GM19035 (cell line): Measurements from ENCODE around the gene TTC28.

Experiments used
- ATAC-seq: cut with Tn5 transposase; IDR thresholded peaks from one replicate; pipeline ENCODE4 v1.9.1; 2021; ENCODE audit not compliant: unreplicated experiment

Gene TTC28

GRCh38 chr22:28413612-28414399, 265.8 kb downstream of the TTC28 start:
- no peak for ATAC-seq

DNA sequence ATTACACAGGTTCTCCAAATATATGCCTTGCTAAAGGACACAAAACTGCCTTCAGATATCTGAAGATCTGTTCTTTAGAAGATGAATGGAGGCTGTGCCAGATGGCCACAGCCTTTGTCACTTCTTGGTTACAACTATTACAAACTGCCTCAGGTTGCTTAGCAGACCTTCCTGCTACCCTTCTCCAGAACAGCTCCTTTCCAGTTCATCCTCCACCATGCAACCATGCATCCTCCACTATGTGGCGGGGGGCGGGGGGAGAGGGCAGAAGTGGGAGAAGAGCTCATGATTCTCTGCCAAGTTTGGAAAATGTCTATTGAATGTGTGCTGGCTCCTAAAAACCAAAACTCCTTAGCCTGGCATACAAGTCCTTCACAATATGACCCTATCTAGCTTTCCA, 267.5 kb downstream of the TTC28 start:
- ATAC-seq, result no peak

GRCh38 chr22:28411125-28411524, 268.5 kb downstream of the TTC28 start:
- no peak for ATAC-seq

GRCh38 chr22:28410050-28410816, 269.4 kb downstream of the TTC28 start:
- no peak for ATAC-seq

GRCh38 chr22:28408709-28409108, 270.9 kb downstream of the TTC28 start:
- no peak for ATAC-seq

DNA sequence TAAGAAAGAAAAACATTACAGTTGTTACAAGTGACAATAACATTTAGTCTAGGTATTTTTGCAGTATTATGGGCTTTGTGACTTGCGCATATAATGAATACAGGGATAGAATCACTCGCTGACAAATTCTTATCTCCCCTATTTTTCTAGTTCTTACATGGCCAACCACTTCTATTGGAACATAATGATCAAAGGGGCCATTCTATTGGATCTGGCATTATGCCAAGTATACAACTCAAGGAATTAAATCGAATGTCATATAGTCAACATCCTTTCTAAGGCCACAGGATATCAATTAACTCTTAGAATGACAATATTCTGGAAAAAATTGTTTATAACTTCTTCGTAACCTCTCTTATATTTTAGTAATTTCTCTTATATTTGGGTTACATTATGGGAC, 272.0 kb downstream of the TTC28 start:
- no peak for ATAC-seq

GRCh38 chr22:28406246-28406645, 273.4 kb downstream of the TTC28 start:
- no peak for ATAC-seq

DNA sequence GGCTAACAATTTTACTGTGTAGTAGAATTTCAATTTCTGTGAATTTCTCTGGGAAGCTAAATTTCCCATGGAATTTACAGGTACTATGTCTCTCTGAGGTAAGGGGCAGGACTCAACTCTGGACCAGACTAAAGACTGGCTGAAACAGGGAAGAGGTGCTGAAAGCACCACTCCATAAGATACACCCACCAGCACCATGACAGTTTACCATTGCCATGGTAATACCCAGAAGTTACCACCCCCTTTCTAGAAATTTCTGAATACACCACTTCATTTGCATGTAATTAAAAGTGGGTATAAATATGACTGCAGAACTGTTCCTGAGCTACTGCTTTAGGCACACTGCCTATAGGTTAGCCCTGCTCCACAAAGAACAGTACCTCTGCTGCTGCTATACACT, 274.1 kb downstream of the TTC28 start:
- ATAC-seq, result no peak

- ATAC-seq, result no peak
These were observed 277.1 kb downstream of the TTC28 start for GRCh38 chr22:28402539-28402938.

GRCh38 chr22:28402060-28402459, 277.6 kb downstream of the TTC28 start:
- no peak for ATAC-seq

GRCh38 chr22:28398981-28399380, 280.7 kb downstream of the TTC28 start:
- no peak for ATAC-seq

DNA sequence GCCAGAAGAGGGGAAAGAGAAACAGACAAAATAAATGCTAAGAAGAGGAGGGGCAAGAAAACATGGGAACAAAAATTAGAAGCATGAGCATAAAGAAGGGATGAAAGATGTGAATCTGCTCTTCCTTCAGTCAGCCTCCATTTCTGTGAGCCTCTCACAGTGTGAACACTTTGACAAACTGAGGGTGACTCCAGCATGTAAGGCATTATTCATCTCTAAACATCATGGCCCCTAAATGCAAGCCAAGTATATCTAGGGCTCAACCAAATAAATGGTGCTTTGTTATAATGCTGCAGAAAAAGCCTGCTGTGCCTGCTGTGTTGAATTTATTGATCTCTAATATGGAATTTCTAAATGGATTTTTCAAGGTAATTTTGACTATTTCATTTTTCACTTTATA, 281.3 kb downstream of the TTC28 start:
- no peak for ATAC-seq

GRCh38 chr22:28397306-28397705, 282.3 kb downstream of the TTC28 start:
- no peak for ATAC-seq

DNA sequence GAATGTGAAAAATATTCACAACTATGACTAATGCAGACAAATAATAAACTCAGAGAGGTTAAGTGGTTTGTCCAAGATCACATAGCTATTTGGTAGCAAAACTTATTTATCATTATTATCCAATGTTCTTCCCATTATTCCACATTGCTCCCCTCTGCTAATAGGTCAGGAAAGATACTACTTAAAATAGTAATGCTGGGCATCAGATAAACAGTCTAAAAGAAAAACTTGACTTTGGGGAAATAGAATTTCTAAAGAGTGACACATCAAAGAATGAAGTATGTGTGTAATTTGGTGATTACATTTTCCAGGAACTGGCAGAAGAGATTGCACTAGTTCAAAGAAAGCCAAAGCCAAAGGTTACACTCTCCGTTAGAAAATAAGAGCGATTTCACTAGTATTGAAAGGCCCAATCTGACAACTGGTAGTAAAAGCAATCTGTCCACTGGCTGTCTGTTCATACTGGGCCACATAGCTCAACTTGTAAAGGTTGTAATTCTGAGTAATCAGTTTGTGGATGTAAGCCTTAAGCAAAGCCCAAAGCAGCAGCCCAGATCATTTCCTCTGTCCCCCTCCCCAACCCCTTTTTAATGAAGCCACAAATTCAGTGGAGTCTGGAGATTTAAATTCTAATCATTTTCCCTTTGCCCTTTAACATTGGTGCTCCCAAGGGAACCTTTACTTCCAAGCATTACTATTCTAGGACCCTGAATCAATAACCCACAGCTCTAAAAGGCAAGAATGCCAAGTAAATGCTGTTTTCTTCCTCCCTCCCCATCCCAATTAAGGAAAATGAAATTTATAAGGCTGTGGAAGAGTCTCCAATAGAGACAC, 283.5 kb downstream of the TTC28 start:
- ATAC-seq, result no peak

DNA sequence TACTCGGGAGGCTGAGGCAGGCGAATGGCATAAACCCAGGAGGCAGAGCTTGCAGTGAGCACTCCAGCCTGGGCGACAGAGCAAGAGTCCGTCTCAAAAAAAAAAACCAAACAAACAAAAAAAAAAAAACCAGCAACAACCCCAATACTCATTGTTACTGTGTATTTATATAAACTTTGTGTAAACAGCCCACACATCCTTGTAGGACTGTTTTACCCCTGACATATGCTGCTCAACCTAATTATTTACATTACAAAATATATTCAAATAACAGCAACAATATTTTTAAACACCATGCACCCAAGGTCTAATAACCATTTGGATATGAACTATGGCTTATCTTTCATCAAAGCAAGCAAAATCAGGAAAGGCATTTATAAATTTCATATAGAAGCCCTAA, 284.1 kb downstream of the TTC28 start:
- ATAC-seq, result no peak

- no peak for ATAC-seq
These were observed 285.0 kb downstream of the TTC28 start for GRCh38 chr22:28394513-28395110.

GRCh38 chr22:28381429-28382167, 298.0 kb downstream of the TTC28 start:
- no peak for ATAC-seq

DNA sequence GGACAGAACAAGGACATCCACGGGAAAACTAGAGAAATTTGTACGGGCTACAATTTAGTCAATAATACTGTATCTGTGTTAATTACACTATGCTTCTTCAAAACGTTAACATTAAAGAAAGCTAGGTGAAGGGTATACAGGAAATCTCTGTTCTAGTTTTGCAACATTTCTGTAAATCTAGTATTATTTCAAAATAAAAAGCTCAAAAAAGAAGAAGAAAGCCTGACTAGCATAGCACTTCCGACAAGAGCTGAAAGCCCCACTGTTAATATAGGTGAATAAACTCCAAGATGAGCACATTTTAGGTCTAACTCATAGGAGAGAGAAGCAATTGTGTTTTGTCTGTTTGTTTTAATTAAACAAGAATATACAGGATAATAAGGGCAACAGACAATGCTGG, 299.7 kb downstream of the TTC28 start:
- ATAC-seq, result no peak

- ATAC-seq, result no peak
These were observed 300.4 kb downstream of the TTC28 start for GRCh38 chr22:28379075-28379779.
